GM23338 (cell line): ENCODE data around the gene MYH15. TPM values are rescaled to one million over a fixed set of nuclear protein-coding genes. Genes with fewer than 3 reads are reported as not detected.

Experiments
- ATAC-seq: fragments of 200-7000 bp; cut with Tn5 transposase; 3 replicates; pipeline ENCODE4 v1.9.1; 2020
- DNase-seq: peaks from one replicate; pipeline ENCODE4 v3.0.0-alpha.2; 2015; ENCODE audit warnings: low spot score
- H2AFZ ChIP-seq: fragments of 200-600 bp; sonication (generic); 2 replicates; pipeline ENCODE4 v1.8.0; 2016; ENCODE audit warnings: antibody characterized with exemption, mild to moderate bottlenecking, moderate library complexity
- H3F3A ChIP-seq: fragments of 200-600 bp; sonication (generic); replicated peaks from 2 replicates; pipeline ENCODE4 v1.8.0; 2017; ENCODE audit warnings: antibody characterized with exemption, mixed run types, low read depth
- H3K27ac ChIP-seq: fragments of 200-600 bp; sonication (generic); 2 replicates; pipeline ENCODE4 v1.6.1; 2016; ENCODE audit warnings: low read depth
- H3K27me3 ChIP-seq: fragments of 200-600 bp; sonication (generic); 2 replicates; pipeline ENCODE4 v1.8.0; 2016; ENCODE audit warnings: mild to moderate bottlenecking, mixed run types, moderate library complexity; ENCODE audit not compliant: insufficient read depth
- H3K36me3 ChIP-seq: fragments of 200-600 bp; sonication (generic); 2 replicates; pipeline ENCODE4 v1.8.0; 2016; ENCODE audit warnings: mild to moderate bottlenecking; ENCODE audit not compliant: insufficient read depth
- H3K4me1 ChIP-seq: fragments of 200-600 bp; sonication (generic); 2 replicates; pipeline ENCODE4 v1.8.0; 2016; ENCODE audit warnings: mild to moderate bottlenecking, moderate library complexity; ENCODE audit not compliant: insufficient read depth
- H3K4me2 ChIP-seq: fragments of 200-600 bp; sonication (generic); 2 replicates; pipeline ENCODE4 v1.7.1; 2017; ENCODE audit warnings: mixed run types
- H3K4me3 ChIP-seq: fragments of 200-600 bp; sonication (generic); 2 replicates; pipeline ENCODE4 v1.6.1; 2016; ENCODE audit warnings: mixed run types
- H3K79me2 ChIP-seq: fragments of 200-600 bp; sonication (generic); replicated peaks from 2 replicates; pipeline ENCODE4 v1.8.0; 2017; ENCODE audit warnings: mild to moderate bottlenecking; ENCODE audit not compliant: insufficient read depth
- H3K9me2 ChIP-seq: fragments of 200-600 bp; sonication (generic); 2 replicates; pipeline ENCODE4 v1.8.0; 2017; ENCODE audit not compliant: insufficient read depth
- H4K20me1 ChIP-seq: fragments of 200-600 bp; sonication (generic); replicated peaks from 2 replicates; pipeline ENCODE4 v1.8.0; 2017; ENCODE audit warnings: mild to moderate bottlenecking; ENCODE audit not compliant: insufficient read depth
- H3K27ac Mint-ChIP-seq: 2 replicates; pipeline ENCODE4 v1.8.0; 2020; ENCODE audit warnings: inconsistent platforms, mild to moderate bottlenecking, moderate library complexity, mixed read lengths
- H3K27me3 Mint-ChIP-seq: 3 replicates; pipeline ENCODE4 v1.8.0; 2022; ENCODE audit warnings: low read depth, mild to moderate bottlenecking, moderate library complexity, mixed read lengths, inconsistent platforms; ENCODE audit not compliant: insufficient read depth, poor library complexity
- H3K36me3 Mint-ChIP-seq: 3 replicates; pipeline ENCODE4 v1.8.0; 2021; ENCODE audit warnings: low read depth, mild to moderate bottlenecking, inconsistent platforms, moderate library complexity, mixed read lengths
- H3K4me1 Mint-ChIP-seq: 3 replicates; pipeline ENCODE4 v1.8.0; 2020; ENCODE audit warnings: mild to moderate bottlenecking, inconsistent platforms, mixed read lengths
- H3K4me3 Mint-ChIP-seq: 3 replicates; pipeline ENCODE4 v1.8.0; 2021; ENCODE audit warnings: moderate library complexity, mild to moderate bottlenecking, inconsistent platforms, mixed read lengths
- H3K9me3 Mint-ChIP-seq: 3 replicates; pipeline ENCODE4 v1.8.0; 2020; ENCODE audit warnings: moderate library complexity, mild to moderate bottlenecking, inconsistent platforms, mixed read lengths
- CREB1 ChIP-seq: fragments of 250-450 bp; sonication (Bioruptor Pico); IDR thresholded peaks from 2 replicates; pipeline ENCODE4 v1.5.0; 2020; ENCODE audit warnings: low read depth, mild to moderate bottlenecking, moderate library complexity
- CTCF ChIP-seq, 2 experiments: fragments of 200-600 bp in 1 of 2; sonication (generic) in 1 of 2; conservative IDR thresholded peaks; 2 replicates each; pipeline versions ENCODE4 v1.5.1 to v1.6.1; 2016 to 2017; ENCODE audit warnings: antibody characterized with exemption in 2 of 2, low read depth in 2 of 2, mild to moderate bottlenecking in 2 of 2, moderate library complexity in 1 of 2
- ETS1 ChIP-seq: IDR thresholded peaks from 2 replicates; pipeline ENCODE4 v1.6.1; 2016; ENCODE audit warnings: antibody characterized with exemption
- EZH2 ChIP-seq: fragments of 200-600 bp; sonication (generic); IDR thresholded peaks from one replicate; pipeline ENCODE4 v1.8.0; 2017; ENCODE audit warnings: antibody characterized with exemption, mild to moderate bottlenecking, low read depth; ENCODE audit not compliant: unreplicated experiment
- JUNB ChIP-seq: IDR thresholded peaks from one replicate; pipeline ENCODE4 v1.6.1; 2016; ENCODE audit warnings: antibody characterized with exemption; ENCODE audit not compliant: unreplicated experiment
- REST ChIP-seq: IDR thresholded peaks from one replicate; pipeline ENCODE4 v1.6.1; 2018; ENCODE audit warnings: antibody characterized with exemption; ENCODE audit not compliant: unreplicated experiment
- STAT1 ChIP-seq: IDR thresholded peaks from one replicate; pipeline ENCODE4 v1.6.1; 2016; ENCODE audit warnings: antibody characterized with exemption; ENCODE audit not compliant: unreplicated experiment
- ZNF331 ChIP-seq: fragments of 250-450 bp; sonication (Bioruptor Pico); IDR thresholded peaks from 2 replicates; pipeline ENCODE4 v1.5.0; 2020; ENCODE audit warnings: low read depth, mild to moderate bottlenecking, moderate library complexity
- ZNF462 ChIP-seq: fragments of 250-450 bp; sonication (Bioruptor Pico); IDR thresholded peaks from 2 replicates; pipeline ENCODE4 v1.5.0; 2020; ENCODE audit warnings: mild to moderate bottlenecking, moderate library complexity
- polyA plus RNA-seq: library from polyadenylated mRNA; unstranded; fragments of >200 nt; fragmentation: Nextera tagmentation; extraction: Ambion mirVana; gene quantifications from 2 replicates; pipeline ENCODE4 v1.2.1, GENCODE V29; 2016
- total RNA-seq: library from RNA; depleted of rRNA; stranded (reverse); fragments of >200 nt; shearing (Covaris generic); gene quantifications from 2 replicates; pipeline ENCODE4 v1.2.3, GENCODE V29; 2014

MYH15 gene
- total and polyA plus RNA-seq, 2 experiments from 2014 or later = 0.07 TPM; not detected in 1

- no peak for TF ChIP-seq ZNF462
- TF ChIP-seq STAT1 = no peak
- no peak for TF ChIP-seq ZNF331 (CRISPR knock-in tag)
- no peak for TF ChIP-seq JUNB
- TF ChIP-seq EZH2 = no peak
- no peak for TF ChIP-seq CREB1
Observed at GRCh38 chr3:108403198-108403597, 107.2 kb downstream of the MYH15 start (continued).

- TF ChIP-seq EZH2 (no peak), JUNB (no peak), CTCF (conservative IDR thresholded peaks at IDR 0.05; ENCODE audit: low read depth in 2 of 2) (no peak), ZNF331 (CRISPR knock-in tag) (no peak), ETS1 (no peak), REST (no peak), CREB1 (no peak), STAT1 (no peak)
- Mint-ChIP-seq H3K36me3 (no peaks in the 10 kb centered on the region), H3K27ac (no peak overlapping the region), H3K9me3 (no peaks in the 10 kb centered on the region), H3K27me3 (peaks cover 3% of the 10 kb centered on the region), H3K4me1 (peaks cover 15% of the 10 kb centered on the region; the same call in 2 of the 3 replicates), H3K4me3 (no peak overlapping the region)
- Histone ChIP-seq H3K36me3 (no peaks in the 10 kb centered on the region), H3F3A (no peaks in the 10 kb centered on the region), H3K4me1 (no peaks in the 10 kb centered on the region), H3K4me2 (no peak overlapping the region), H4K20me1 (no peaks in the 10 kb centered on the region), H3K9me2 (peaks cover 1% of the 10 kb centered on the region; the same call in 1 of the 2 replicates), H3K27ac (no peak overlapping the region), H3K79me2 (no peaks in the 10 kb centered on the region), H3K4me3 (no peak overlapping the region), H3K27me3 (no peaks in the 10 kb centered on the region), H2AFZ (no peak overlapping the region)
- DNase-seq = no peak
- no peak for ATAC-seq
Observed at GRCh38 chr3:108401836-108402235, 108.6 kb downstream of the MYH15 start.
